Epithelial cell of esophagus (primary cell): ENCODE measurements around the gene RAI1.

Experiments
- DNase-seq: peaks from one replicate; pipeline ENCODE4 v3.0.0; 2010; ENCODE audit warnings: low read depth
- H3K4me3 ChIP-seq: 2 replicates; pipeline ENCODE4 v1.5.1; 2011; ENCODE audit warnings: mild to moderate bottlenecking, low read length, control low read depth
- TF ChIP-seq, protein P1 (sequence below): IDR thresholded peaks from 2 replicates; pipeline ENCODE4 v1.5.1; 2011; ENCODE audit warnings: low read depth, mild to moderate bottlenecking, low read length, control low read depth, inconsistent platforms; ENCODE audit not compliant: insufficient read depth; ENCODE audit errors: missing control alignments

Gene RAI1

DNA sequence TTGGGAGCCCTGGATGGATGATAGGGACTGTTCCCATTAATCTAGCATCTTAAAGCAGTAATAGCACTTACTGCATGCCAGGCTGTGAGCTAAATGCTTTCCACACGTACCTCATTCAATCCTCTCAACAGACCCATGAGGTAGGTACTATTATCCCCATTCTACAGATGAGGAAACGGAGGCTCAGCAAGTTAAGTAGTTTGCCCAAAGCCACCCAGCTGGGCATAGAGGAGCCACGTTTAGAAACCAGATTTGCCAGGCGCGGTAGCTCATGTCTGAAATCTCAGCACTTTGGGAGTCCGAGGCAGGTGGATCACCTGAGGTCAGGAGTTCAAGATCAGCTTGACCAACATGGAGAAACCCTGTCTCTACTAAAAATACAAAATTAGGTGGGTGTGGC is 2.0 kb upstream of the RAI1 start:
- no peak overlapping the region for H3K4me3 ChIP-seq
- TF ChIP-seq, protein P1, sequence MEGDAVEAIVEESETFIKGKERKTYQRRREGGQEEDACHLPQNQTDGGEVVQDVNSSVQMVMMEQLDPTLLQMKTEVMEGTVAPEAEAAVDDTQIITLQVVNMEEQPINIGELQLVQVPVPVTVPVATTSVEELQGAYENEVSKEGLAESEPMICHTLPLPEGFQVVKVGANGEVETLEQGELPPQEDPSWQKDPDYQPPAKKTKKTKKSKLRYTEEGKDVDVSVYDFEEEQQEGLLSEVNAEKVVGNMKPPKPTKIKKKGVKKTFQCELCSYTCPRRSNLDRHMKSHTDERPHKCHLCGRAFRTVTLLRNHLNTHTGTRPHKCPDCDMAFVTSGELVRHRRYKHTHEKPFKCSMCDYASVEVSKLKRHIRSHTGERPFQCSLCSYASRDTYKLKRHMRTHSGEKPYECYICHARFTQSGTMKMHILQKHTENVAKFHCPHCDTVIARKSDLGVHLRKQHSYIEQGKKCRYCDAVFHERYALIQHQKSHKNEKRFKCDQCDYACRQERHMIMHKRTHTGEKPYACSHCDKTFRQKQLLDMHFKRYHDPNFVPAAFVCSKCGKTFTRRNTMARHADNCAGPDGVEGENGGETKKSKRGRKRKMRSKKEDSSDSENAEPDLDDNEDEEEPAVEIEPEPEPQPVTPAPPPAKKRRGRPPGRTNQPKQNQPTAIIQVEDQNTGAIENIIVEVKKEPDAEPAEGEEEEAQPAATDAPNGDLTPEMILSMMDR: no peak
- no peak for DNase-seq

DNA sequence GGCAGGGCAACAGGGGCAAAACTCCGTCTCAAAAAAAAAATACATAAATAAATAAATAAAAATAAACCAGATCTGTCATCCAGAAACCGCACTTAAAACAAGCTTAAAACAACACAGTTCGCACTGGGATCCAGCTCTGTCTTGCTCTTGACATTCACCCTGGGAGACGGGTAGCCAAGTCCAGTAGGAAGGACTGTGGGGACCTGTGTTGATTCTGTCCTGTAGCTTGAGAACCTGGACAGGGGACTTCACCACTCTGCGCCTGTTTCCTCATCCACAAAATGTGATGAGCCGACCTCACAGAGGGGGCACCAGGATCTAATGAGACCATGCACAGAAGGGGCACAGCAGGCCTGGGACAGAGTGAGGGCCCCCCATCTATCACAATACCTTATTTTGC is 1.5 kb upstream of the RAI1 start:
- no peak overlapping the region for H3K4me3 ChIP-seq
- TF ChIP-seq, protein P1: no peak

GRCh38 chr17:17680477-17681186 is 626 bp upstream of the RAI1 start:
- no peak for DNase-seq
- TF ChIP-seq, protein P1: no peak
- H3K4me3 ChIP-seq: no peak overlapping the region

More for the DNA sequence above, 1.5 kb upstream of the RAI1 start:
- no peak for DNase-seq

DNA sequence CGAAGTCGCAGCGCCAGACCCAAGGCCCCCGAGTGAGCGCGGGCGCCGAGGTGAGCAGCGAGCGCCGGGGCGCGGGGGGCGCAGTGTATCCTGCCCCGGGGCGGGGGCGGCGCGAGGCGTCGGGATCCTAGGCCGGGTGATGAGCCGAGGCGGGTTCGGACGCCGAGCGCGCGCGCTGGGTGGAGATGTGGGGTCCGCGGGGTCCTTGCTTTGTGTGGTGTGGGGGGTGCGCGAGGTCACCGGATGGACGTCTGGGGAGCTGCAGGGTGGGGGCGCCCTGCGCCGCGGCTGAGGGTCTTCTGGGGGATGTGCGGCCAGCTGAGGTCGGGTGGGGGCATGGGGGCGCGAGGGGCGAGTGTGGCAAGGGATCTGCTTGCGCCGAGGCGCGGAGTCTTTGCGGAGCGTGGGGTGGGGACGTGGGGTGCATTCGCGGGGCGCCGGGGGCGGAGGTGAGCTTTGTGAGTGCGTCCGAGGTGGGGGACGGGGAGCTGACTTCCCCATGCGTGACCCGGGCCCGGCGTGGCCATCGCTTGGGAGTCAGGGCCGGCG is 560 bp downstream of the RAI1 start:
- TF ChIP-seq, protein P1: no peak
- DNase-seq: no peak
- peak overlapping the region; percentile 65 for H3K4me3 ChIP-seq

GRCh38 chr17:17682293-17682736 is 1.1 kb downstream of the RAI1 start:
- TF ChIP-seq, protein P1: no peak
- peak overlapping the region; percentile 65 for H3K4me3 ChIP-seq
- DNase-seq: no peak

DNA sequence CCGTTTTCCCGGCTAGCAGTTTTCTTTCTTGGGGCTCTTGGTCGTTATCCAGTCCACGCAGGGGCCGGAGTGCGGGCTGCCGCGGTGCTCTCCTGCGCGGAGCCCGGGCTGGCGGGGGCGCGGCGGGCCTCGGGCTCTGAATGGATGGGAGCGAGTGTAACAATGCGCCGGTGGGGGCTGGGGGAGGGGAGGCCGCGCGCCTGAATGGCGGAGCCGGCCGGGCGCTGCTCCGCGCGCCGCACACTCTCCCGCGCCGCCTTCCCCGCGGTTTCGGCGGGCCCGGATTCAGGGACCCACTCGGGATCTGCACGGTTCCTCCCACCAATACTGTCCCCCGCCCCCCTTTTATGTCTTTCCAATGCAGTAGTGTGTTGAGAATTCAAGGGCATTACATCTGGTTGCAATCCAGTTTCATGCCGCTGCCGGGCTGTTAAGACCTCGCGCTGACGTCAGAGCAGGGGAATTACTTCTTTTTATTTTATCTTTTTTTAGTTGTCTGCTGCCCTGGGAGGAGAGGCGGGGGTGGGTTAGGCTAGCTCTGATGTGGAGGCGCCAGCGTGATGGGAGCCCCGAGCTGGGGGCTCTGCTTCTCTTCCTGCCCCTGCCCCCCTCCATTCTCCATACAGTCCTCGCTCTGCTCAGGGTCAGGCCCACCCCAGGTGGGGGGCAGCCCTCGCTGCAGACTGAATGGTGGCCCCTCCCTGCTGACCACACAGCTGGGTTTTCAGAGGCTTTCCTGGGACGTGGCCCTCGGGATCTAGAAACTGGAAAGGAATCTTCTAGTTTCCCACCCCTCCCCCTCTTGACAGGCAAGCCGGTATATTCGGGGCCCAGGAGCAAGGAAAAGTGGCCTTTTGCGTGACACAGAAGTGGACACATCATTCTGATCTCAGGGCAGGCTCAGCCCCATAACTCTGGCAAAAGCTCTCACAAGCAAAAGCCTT is 1.8 kb downstream of the RAI1 start:
- peak; percentile 58 for DNase-seq
- TF ChIP-seq, protein P1: no peak
- peak overlapping the region; percentile 65 for H3K4me3 ChIP-seq
